Calu3 (cell line): ENCODE data around the gene RNLS. TPM values are rescaled to one million over a fixed set of nuclear protein-coding genes. Genes with fewer than 3 reads are reported as not detected.

Experiments
- BruUV-seq: library from RNA; stranded (reverse); fragments of 400-500 nt; replicated peaks from 2 replicates; lab custom pipeline; 2021; lab: Mats Ljungman, UMichigan
- CTCF ChIA-PET: fragments of 300-600 bp; sonication (Branson Sonifier 250); formaldehyde crosslinking; loops from one replicate; lab custom pipeline; 2022; ENCODE audit warnings: antibody characterized with exemption; lab: Charles Lee
- DNase-seq: peaks from one replicate; pipeline ENCODE4 v3.0.0; 2022
- H3K27ac Mint-ChIP-seq: one replicate; pipeline ENCODE4 v1.8.0; 2022; ENCODE audit warnings: mixed read lengths; ENCODE audit not compliant: unreplicated experiment
- H3K27me3 Mint-ChIP-seq: one replicate; pipeline ENCODE4 v1.8.0; 2022; ENCODE audit warnings: mixed read lengths; ENCODE audit not compliant: unreplicated experiment
- H3K36me3 Mint-ChIP-seq: one replicate; pipeline ENCODE4 v1.8.0; 2022; ENCODE audit warnings: mild to moderate bottlenecking, moderate library complexity, mixed read lengths; ENCODE audit not compliant: insufficient read depth, unreplicated experiment
- H3K4me1 Mint-ChIP-seq: one replicate; pipeline ENCODE4 v1.8.0; 2022; ENCODE audit warnings: mild to moderate bottlenecking, low read depth, mixed read lengths; ENCODE audit not compliant: unreplicated experiment
- H3K4me3 Mint-ChIP-seq: one replicate; pipeline ENCODE4 v1.8.0; 2022; ENCODE audit warnings: mild to moderate bottlenecking, low read depth, moderate library complexity, mixed read lengths; ENCODE audit not compliant: unreplicated experiment
- H3K9me3 Mint-ChIP-seq: one replicate; pipeline ENCODE4 v1.8.0; 2022; ENCODE audit warnings: low read depth, mixed read lengths; ENCODE audit not compliant: unreplicated experiment
- CTCF ChIP-seq: fragments of 200-600 bp; IDR thresholded peaks from one replicate; pipeline ENCODE4 v1.8.0; 2022; ENCODE audit warnings: antibody characterized with exemption; ENCODE audit not compliant: unreplicated experiment
- intact Hi-C: fragments of 100-400 bp; cut with micrococcal nuclease; formaldehyde crosslinking; loops from one replicate; pipeline ENCODE4 v1.10.0; 2022; ENCODE audit not compliant: unreplicated experiment
- total RNA-seq: library from RNA; stranded (reverse); gene quantifications from 2 replicates; pipeline ENCODE4 v1.2.3, GENCODE V29; 2022

RNLS gene
- total RNA-seq, 1 experiment from 2014 or later = 6.3 TPM

- Mint-ChIP-seq H3K27ac (no peak overlapping the region), H3K4me1 (no peaks in the 10 kb centered on the region), H3K9me3 (no peaks in the 10 kb centered on the region), H3K36me3 (no peaks in the 10 kb centered on the region), H3K4me3 (no peak overlapping the region), H3K27me3 (no peaks in the 10 kb centered on the region)
- no TSS peak for BruUV-seq
- intact Hi-C loops = no loop called here
- no peak for DNase-seq
- no peak for TF ChIP-seq CTCF
- CTCF ChIA-PET = no interaction called here
Observed at GRCh38 chr10:88545359-88545758, 37.8 kb downstream of the RNLS start.

DNA sequence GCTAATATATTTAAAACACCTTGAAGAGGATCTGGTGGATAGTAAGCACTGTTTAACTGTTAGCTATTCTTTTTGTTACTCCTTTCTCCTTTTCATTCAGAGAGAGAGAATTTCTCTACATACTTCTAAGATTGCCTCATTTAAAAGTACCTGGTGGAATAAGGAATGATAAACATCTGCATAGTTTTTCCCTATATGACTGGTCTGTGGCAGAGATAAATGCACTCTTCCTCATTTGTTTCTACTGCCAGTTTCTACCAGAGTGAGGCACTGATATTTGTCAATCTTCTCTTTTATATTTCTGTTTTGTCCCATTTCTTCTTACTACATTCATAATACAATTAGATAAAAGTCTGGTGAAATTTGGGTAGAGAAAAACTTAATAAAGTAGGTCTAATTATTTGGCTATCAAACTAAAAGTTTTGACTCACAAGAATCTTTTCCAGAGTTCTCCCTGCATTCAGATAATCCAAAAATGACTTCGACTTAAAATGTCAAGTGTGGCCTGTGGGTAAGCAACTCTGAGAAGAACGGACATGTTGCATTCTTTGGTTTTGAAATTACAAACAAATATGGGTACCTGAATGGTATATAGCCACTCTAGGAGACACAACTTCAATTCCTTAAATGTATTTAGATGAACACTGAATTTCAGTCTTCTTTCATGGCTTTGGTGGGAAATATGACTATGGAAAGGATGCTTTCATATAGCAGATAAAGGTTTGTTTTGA, 38.8 kb downstream of the RNLS start:
- BruUV-seq = no TSS peak

GRCh38 chr10:88542522-88542921, 40.6 kb downstream of the RNLS start:
- no TSS peak for BruUV-seq
- Mint-ChIP-seq H3K4me1 (no peaks in the 10 kb centered on the region), H3K4me3 (no peak overlapping the region), H3K27ac (no peak overlapping the region), H3K36me3 (no peaks in the 10 kb centered on the region), H3K9me3 (no peaks in the 10 kb centered on the region), H3K27me3 (no peaks in the 10 kb centered on the region)
- CTCF ChIA-PET = no interaction called here
- DNase-seq = no peak
- TF ChIP-seq CTCF = no peak
- intact Hi-C loops = no loop called here

More for the DNA sequence above, 38.8 kb downstream of the RNLS start:
- CTCF ChIA-PET = no interaction called here
- Mint-ChIP-seq H3K9me3 (no peaks in the 10 kb centered on the region), H3K27me3 (no peaks in the 10 kb centered on the region), H3K4me3 (no peak overlapping the region), H3K36me3 (no peaks in the 10 kb centered on the region), H3K4me1 (no peaks in the 10 kb centered on the region), H3K27ac (no peak overlapping the region)
- no peak for TF ChIP-seq CTCF
- intact Hi-C loops = no loop called here
- DNase-seq = no peak

GRCh38 chr10:88541116-88541626, 41.9 kb downstream of the RNLS start:
- intact Hi-C loops = no loop called here
- Mint-ChIP-seq H3K4me1 (no peaks in the 10 kb centered on the region), H3K27ac (no peak overlapping the region), H3K27me3 (no peaks in the 10 kb centered on the region), H3K9me3 (no peaks in the 10 kb centered on the region), H3K4me3 (no peak overlapping the region), H3K36me3 (no peaks in the 10 kb centered on the region)
- CTCF ChIA-PET = no interaction called here
- DNase-seq = no peak
- BruUV-seq = no TSS peak
- TF ChIP-seq CTCF = no peak
